Naive thymus-derived CD4-positive, alpha-beta T cell (primary cell): ENCODE results near the gene PRH1. TPM values are rescaled to one million over a fixed set of nuclear protein-coding genes. Genes with fewer than 3 reads are reported as not detected.

Experiments used
- polyA plus RNA-seq, 2 donors: library from polyadenylated mRNA; unstranded; fragments of 300-500 nt; fragmentation: Illumina TruSeq; gene quantifications; one replicate each; pipeline ENCODE4 v1.2.3, GENCODE V29; 2021
- total RNA-seq, 6 experiments: library from RNA in 5 of 6; stranded (reverse) in 5 of 6; gene quantifications; 1 replicate in 5 of 6; 2 replicates in 1 of 6; pipeline ENCODE4 v1.2.3 and lab custom pipeline; 2021 to 2026

Gene PRH1
- total and polyA plus RNA-seq, 7 experiments from 2014 or later: 7.9 to 37.8 (median 27.0) TPM

Other genes starting within 250 kb of the PRH1 start
- gene STYK1, start 210.2 kb downstream of the PRH1 start, total RNA-seq: 1 to 10 TPM in 1 of 5 experiments, under 1 TPM in 2, not detected in 2; 0.24 to 1.6 (median 0.34) TPM
- not detected for gene STYK1, start 210.2 kb downstream of the PRH1 start, polyA plus RNA-seq
- gene YBX3, start 160.9 kb downstream of the PRH1 start, total RNA-seq: 100 to 1,000 TPM in 2 of 5 experiments, 10 to 100 TPM in 1, 1 to 10 TPM in 2; 4.5 to 162 (median 60.9) TPM
- 1 to 10 TPM; 5.1 to 6.4 TPM for gene YBX3, start 160.9 kb downstream of the PRH1 start, polyA plus RNA-seq
- not detected for gene TAS2R7, start 81.6 kb downstream of the PRH1 start, total RNA-seq
- gene TAS2R7, start 81.6 kb downstream of the PRH1 start, polyA plus RNA-seq: not detected
- not detected for gene TAS2R8, start 77.0 kb downstream of the PRH1 start, total RNA-seq
- gene TAS2R8, start 77.0 kb downstream of the PRH1 start, polyA plus RNA-seq: not detected
- not detected for gene TAS2R9, start 74.1 kb downstream of the PRH1 start, total RNA-seq
- not detected for gene TAS2R9, start 74.1 kb downstream of the PRH1 start, polyA plus RNA-seq
- 1 to 10 TPM in 1 of 5 experiments, under 1 TPM in 3, not detected in 1; 0.37 to 1.2 (median 0.93) TPM for gene TAS2R10, start 57.9 kb downstream of the PRH1 start, total RNA-seq
- not detected for gene TAS2R10, start 57.9 kb downstream of the PRH1 start, polyA plus RNA-seq
- 1 to 10 TPM; 2.2 to 4.6 (median 3.3) TPM for gene PRR4, start 34.8 kb downstream of the PRH1 start, total RNA-seq
- gene PRR4, start 34.8 kb downstream of the PRH1 start, polyA plus RNA-seq: 1 to 10 TPM; 2.1 to 2.3 TPM
- gene TAS2R13, start 25.3 kb upstream of the PRH1 start, total RNA-seq: 1 to 10 TPM in 4 of 5 experiments, under 1 TPM in 1; 0.72 to 2.1 (median 1.4) TPM
- not detected for gene TAS2R13, start 25.3 kb upstream of the PRH1 start, polyA plus RNA-seq
- under 1 TPM in 2 of 5 experiments, not detected in 3; 0.51 to 0.65 TPM for gene PRH2, start 45.0 kb upstream of the PRH1 start, total RNA-seq
- not detected for gene PRH2, start 45.0 kb upstream of the PRH1 start, polyA plus RNA-seq
- gene TAS2R14, start 55.0 kb upstream of the PRH1 start, total RNA-seq: 1 to 10 TPM; 2.2 to 3.3 (median 2.6) TPM
- gene TAS2R14, start 55.0 kb upstream of the PRH1 start, polyA plus RNA-seq: under 1 TPM; 0.60 to 0.91 TPM
- 1 to 10 TPM in 4 of 5 experiments, under 1 TPM in 1; 0.72 to 1.9 (median 1.5) TPM for gene TAS2R50, start 102.7 kb upstream of the PRH1 start, total RNA-seq
- gene TAS2R50, start 102.7 kb upstream of the PRH1 start, polyA plus RNA-seq: not detected
- 1 to 10 TPM; 1.6 to 3.5 (median 2.3) TPM for gene TAS2R20, start 114.0 kb upstream of the PRH1 start, total RNA-seq
- under 1 TPM in 1 of 2 donors, not detected in 1; 0.15 TPM for gene TAS2R20, start 114.0 kb upstream of the PRH1 start, polyA plus RNA-seq
- 1 to 10 TPM; 1.8 to 4.9 (median 3.4) TPM for gene TAS2R19, start 138.4 kb upstream of the PRH1 start, total RNA-seq
- gene TAS2R19, start 138.4 kb upstream of the PRH1 start, polyA plus RNA-seq: under 1 TPM; 0.24 to 0.39 TPM
- 1 to 10 TPM; 1.5 to 6.2 (median 3.6) TPM for gene TAS2R31, start 147.2 kb upstream of the PRH1 start, total RNA-seq
- under 1 TPM in 1 of 2 donors, not detected in 1; 0.26 TPM for gene TAS2R31, start 147.2 kb upstream of the PRH1 start, polyA plus RNA-seq
- gene TAS2R46, start 178.0 kb upstream of the PRH1 start, total RNA-seq: 1 to 10 TPM; 1.2 to 3.4 (median 2.7) TPM
- under 1 TPM in 1 of 2 donors, not detected in 1; 0.21 TPM for gene TAS2R46, start 178.0 kb upstream of the PRH1 start, polyA plus RNA-seq
- gene TAS2R43, start 208.1 kb upstream of the PRH1 start, total RNA-seq: 1 to 10 TPM; 1.1 to 2.1 (median 1.7) TPM
- under 1 TPM in 1 of 2 donors, not detected in 1; 0.32 TPM for gene TAS2R43, start 208.1 kb upstream of the PRH1 start, polyA plus RNA-seq